NCI-H345 treated with DMSO at 0.1 percent for 48 hours (cell line): ENCODE data around the gene CYP24A1.

ENCODE experiments used
- DNase-seq: peaks from one replicate; lab custom pipeline; 2025; ENCODE audit not compliant: unreplicated experiment; lab: John Stamatoyannopoulos, UW

CYP24A1 gene

GRCh38 chr20:54116550-54117235, 57.1 kb downstream of the CYP24A1 start:
- DNase-seq, result no peak

DNA sequence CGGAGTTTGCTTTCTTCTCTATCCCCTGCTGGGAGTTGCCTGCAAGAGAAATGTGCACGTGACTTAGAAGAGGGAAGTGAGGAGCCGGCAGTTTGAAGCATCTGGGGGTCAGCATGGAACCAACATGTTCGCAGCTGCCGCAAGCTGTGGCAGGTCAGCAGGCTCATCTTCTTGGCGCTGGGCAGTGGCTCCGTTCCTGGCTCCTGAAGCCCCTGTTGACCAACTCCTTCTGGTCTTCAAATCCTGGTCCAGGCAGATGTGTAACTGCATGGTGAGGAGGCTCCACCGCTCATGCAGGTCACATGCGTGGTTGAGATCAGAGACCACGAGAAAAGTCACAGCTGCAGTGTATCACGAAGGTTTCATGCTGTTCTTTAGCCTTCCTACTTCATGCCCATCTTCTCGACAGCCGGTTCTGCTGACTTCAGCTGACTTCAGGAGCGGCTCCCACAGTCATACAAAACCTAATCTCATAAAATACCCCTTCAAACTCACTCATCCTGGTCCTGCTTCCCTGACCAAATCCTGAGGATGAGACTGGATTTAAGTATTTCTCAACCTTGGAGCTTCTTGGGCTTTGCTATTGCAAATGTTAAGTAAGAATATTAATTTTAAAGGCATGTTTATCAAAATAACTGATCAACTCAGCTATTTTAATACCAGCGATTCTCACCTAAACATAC, 58.5 kb downstream of the CYP24A1 start:
- no peak for DNase-seq

DNA sequence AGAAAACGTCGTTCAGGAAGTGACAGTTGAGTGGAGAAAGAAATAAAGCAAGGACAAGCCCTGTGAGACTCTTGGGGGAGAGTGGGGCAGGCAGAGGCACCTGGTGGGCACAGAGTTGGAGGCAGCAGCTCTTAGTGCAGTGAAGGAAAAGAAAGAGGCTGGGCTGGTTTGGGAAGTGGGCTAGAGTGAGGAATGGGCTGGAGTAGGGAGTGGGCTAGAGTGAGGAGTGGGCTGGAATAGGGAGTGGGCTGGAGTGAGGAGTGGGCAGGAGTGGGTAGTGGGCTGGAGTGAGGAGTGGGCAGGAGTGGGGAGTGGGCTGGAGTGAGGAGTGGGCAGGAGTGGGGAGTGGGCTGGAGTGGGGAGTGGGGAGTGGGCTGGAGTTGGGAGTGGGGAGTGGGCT, 59.7 kb downstream of the CYP24A1 start:
- no peak for DNase-seq

- no peak for DNase-seq
These were observed 60.2 kb downstream of the CYP24A1 start for GRCh38 chr20:54113566-54113965.

DNA sequence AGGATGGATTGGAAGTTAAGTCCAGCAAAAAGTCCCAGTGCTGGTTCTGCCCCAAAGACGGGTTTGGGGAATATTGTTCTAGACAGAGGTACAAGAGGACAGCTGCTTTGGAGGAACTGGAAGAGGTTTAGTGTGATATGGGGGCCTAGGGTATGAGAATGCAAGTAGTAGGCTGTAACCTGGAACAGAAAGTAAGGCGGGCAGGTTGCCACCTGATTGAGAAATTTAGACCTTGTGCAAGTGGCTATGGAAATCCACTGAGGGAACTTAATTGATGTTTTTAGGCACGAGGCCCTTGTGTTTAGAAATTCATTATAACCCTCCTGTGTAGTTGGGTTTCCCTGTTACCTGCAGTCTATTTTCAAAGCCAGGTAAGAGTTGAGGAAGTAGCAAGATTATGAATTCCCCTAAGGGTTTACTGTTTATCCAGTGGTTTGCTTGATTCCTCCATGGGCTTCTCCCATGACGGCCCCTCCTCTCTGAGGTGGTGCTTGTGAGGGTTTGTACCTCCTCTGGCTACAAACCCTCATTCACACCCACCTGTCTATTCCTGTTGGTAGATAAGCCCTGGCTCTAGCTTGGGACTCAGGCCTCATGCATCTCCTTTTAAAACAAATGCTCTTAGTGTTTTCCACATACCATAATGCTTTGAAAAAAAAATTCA, 61.4 kb downstream of the CYP24A1 start:
- DNase-seq, result no peak

DNA sequence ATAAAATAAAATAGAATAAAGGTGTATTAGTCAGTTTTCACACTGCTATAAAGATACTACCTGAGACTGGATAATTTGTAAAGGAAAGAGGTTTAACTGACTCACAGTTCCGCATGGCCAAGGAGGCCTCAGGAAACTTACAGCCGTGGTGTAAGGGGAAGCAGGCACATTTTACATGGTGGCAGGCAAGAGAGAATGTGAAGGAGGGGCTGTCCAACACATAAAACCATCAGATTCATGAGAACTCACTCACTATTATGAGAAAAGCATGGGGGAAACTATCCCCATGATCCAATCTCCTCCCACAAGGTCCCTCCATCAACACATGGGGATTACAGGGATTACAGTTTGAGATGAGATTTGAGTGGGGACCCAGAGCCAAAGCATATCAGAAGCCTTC, 62.3 kb downstream of the CYP24A1 start:
- DNase-seq, result no peak

DNA sequence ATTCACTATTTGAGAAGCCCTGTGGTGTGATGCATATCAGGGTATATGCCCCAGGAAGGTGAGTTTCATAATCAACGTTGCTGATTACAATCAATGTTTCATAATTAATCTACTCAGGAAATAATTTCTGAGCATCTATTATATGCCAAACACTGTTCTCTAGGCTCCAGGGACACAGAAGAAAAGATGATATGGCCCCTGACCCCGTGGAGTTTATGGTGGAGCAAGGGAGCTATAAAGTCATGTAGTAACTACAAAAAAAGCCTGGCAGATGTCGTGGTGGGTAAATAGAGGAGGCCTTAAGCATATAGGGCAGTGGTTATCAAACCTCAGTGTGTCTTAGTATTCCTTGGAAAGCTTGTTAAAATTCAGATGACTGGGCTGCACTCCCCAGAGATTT, 63.3 kb downstream of the CYP24A1 start:
- no peak for DNase-seq

DNA sequence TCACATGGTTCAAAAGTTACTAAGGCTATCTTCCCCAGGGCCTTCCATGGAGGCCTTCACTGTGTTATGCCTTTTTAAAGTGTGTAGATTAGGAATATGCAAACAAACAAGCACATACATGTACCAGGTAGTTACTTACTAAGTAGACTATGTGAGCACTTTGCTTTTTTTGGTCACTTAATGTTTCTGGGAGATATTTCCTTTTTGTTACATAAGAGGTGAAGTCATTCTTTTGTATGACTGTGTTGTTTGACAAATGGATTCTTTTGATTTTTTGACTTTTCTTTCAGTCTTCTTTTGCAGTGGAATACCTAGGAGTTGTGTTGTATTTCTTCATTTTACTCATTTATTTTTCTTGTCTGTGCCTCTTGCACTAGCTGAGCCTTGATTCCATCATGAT, 63.7 kb downstream of the CYP24A1 start:
- no peak for DNase-seq

- no peak for DNase-seq
These were observed 65.0 kb downstream of the CYP24A1 start for GRCh38 chr20:54108817-54109216.

DNA sequence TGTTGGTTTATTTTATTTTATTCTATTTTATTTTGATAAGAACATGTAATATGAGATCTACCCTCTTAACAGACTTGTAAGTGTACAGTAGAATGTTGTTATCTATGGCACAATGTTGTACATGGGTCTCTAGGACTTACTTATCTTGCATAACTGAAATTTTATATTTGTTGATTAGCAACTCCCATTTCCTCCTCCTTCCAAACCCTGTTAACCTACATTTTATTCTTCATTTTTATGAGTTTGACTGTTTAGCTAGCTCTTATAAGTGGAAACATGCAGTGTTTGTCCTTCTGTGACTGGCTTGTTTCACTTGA, 65.5 kb downstream of the CYP24A1 start:
- DNase-seq, result no peak

GRCh38 chr20:54107600-54108325, 66.0 kb downstream of the CYP24A1 start:
- DNase-seq, result no peak

DNA sequence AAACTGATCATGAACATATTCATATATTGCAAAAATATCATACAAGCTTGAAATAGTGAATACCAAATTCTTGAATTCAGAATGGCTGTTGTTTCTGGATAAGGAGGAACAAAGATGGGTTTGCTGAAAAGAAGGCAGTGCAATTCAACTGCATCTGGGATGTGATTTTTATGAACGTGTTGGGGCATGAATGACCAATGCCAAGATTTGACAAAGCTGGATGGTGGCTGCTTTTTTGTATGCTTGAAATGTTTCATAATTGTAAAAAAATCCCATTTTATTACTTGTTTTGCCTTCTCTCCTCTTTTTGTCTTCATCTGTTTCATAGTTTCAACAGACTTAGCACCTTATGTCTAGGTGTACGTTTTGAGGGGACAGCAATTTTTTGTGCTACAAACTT, 66.6 kb downstream of the CYP24A1 start:
- DNase-seq, result no peak

DNA sequence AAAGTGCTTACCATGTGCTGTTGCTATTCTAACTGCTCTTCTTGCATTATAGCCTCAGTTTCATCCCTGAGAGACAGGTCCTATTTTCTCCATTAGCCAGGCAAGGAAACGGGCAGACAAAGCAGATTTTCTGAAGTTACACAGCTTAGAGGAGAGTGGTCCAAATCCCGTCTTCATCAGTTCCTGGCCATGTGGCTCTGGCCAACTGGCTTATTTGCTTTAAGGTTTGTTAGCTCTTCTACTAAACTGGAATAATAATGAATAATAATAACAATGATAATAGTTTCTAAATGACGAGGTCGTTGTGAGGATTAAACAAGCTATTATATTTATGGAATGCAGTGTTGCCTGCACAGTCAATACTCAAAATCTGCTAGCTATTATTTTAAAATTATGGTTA, 67.6 kb downstream of the CYP24A1 start:
- no peak for DNase-seq

DNA sequence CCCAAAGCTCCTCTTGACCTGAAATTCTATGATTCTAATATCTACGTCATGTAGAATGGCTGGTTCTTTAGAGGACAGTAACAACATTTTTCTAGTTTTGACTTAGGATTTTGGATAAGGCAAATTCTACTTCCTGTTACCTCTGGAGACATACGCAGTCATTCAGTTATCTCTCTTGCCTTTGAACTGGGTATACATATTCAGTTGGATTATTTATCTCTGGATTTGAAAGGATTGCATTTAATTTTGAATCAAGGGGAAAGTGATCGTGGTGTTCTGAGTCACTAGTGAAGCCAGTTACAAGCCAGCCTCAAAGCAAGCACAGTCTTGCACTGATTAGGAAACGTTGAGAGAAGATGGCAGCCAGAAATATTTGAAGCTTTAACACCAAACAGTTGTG, 68.1 kb downstream of the CYP24A1 start:
- DNase-seq, result no peak

DNA sequence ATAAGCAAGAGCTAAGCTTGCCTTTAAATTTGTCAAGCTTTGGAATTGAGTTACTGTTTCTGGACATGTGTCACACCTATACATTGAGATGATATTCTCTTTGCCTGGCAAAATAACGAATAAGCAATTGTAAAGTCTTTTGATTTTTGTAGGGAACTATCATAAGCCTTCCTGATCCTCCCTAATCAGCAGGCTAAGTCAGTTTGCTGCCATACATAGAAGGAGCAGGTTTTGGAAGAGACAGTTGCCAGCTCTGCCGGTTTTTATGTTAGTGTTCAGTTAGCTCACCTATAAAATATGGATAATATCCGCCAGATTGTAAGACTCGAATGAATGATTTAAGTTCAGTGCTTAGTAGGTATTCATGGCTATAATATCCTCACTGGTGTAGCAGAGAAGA, 69.0 kb downstream of the CYP24A1 start:
- DNase-seq, result no peak

DNA sequence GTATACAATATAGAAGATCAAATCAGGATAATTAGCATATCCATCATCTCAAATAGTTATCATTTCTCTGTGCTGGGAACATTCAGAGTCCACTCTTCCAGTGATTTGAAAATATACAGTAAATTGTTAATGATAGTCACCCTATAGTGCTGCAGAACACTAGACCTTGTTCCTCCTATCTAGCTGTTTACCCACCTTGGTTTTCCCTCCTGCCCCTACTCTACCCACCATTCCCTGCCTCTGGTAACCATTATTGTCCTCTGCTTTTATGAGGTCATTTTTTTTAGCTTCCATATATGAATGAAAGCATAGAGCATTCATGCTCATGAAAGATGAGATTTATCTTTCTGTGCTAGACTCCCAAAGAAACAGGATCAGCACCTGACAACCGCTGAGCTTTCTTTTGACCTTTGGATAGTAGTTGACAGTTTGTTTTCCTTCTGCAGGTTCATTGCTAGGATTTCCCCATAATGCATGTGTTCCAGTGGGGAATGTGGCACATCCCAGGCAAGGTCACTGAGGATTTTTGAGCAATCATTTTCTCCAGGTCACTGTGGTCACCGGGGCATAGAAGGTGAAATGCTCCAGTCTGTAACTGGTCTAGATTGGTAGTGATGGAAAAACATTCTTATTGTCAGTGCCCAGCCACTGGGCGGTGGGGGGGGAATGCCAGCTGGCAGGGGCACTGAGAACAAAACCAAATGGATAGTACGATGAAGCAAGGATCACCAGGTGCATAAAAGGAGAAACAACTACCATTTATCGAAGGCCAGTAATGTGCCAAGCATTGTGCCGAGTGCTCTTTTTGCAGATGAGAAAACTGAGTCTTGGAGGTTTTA, 69.8 kb downstream of the CYP24A1 start:
- no peak for DNase-seq
